Breast epithelium (tissue), 4 donors: ENCODE results near the gene PKHD1. TPM values are rescaled to one million over a fixed set of nuclear protein-coding genes. Genes with fewer than 3 reads are reported as not detected.

Experiments used
- DNase-seq, 2 donors: peaks; one replicate each; pipeline ENCODE4 v3.0.0-alpha.2; 2019; ENCODE audit warnings: low spot score in 2 of 2
- H3K27ac ChIP-seq, 2 donors: fragments of 200-600 bp; sonication (generic) in 1 of 2; one replicate each; pipeline ENCODE4 v1.5.1; 2016 to 2019; ENCODE audit warnings: mild to moderate bottlenecking in 1 of 2
- H3K27me3 ChIP-seq, 2 donors: fragments of 200-600 bp; sonication (generic) in 1 of 2; one replicate each; pipeline versions ENCODE4 v1.5.1 to v1.6.0; 2017 to 2019; ENCODE audit warnings: control low read depth in 1 of 2, mild to moderate bottlenecking in 1 of 2
- H3K36me3 ChIP-seq: fragments of 200-600 bp; one replicate; pipeline ENCODE4 v1.5.1; 2019
- H3K4me1 ChIP-seq, 2 donors: fragments of 200-600 bp; sonication (generic); one replicate each; pipeline ENCODE4 v1.5.1; 2016 to 2019; ENCODE audit warnings: control low read depth in 1 of 2
- H3K4me3 ChIP-seq, 3 donors: fragments of 200-600 bp; sonication (generic); 1 replicate in 2 of 3; 2 replicates in 1 of 3; pipeline ENCODE4 v1.5.1; 2016 to 2019; ENCODE audit warnings: mild to moderate bottlenecking in 3 of 3, moderate library complexity in 2 of 3
- H3K9me3 ChIP-seq, 2 donors: fragments of 200-600 bp; sonication (generic) in 1 of 2; one replicate each; pipeline ENCODE4 v1.5.1; 2016 to 2019; ENCODE audit warnings: control low read depth in 1 of 2
- CTCF ChIP-seq, 3 donors: fragments of 450-650 bp; IDR thresholded peaks; one replicate each; pipeline ENCODE4 v1.5.1; 2016 to 2017; ENCODE audit warnings: antibody characterized with exemption in 3 of 3, mild to moderate bottlenecking in 3 of 3, moderate library complexity in 3 of 3
- POLR2A ChIP-seq: fragments of 450-650 bp; IDR thresholded peaks from one replicate; pipeline ENCODE4 v1.6.1; 2016; ENCODE audit warnings: antibody characterized with exemption, mild to moderate bottlenecking, moderate library complexity
- POLR2AphosphoS5 ChIP-seq, 3 donors: sonication (generic); formaldehyde crosslinking; IDR thresholded peaks; one replicate each; pipeline ENCODE4 v1.6.1; 2017; ENCODE audit warnings: antibody characterized with exemption in 3 of 3
- intact Hi-C: fragments of 100-400 bp; cut with DNase I; formaldehyde crosslinking; loops from one replicate; pipeline ENCODE4 v1.15.1; 2023; ENCODE audit warnings: low total_unique reads
- total RNA-seq, 3 donors: library from RNA; depleted of rRNA; stranded (reverse); fragments of >200 nt; gene quantifications; one replicate each; pipeline ENCODE4 v1.1.0, GENCODE V29; 2016

Gene PKHD1, protein sequence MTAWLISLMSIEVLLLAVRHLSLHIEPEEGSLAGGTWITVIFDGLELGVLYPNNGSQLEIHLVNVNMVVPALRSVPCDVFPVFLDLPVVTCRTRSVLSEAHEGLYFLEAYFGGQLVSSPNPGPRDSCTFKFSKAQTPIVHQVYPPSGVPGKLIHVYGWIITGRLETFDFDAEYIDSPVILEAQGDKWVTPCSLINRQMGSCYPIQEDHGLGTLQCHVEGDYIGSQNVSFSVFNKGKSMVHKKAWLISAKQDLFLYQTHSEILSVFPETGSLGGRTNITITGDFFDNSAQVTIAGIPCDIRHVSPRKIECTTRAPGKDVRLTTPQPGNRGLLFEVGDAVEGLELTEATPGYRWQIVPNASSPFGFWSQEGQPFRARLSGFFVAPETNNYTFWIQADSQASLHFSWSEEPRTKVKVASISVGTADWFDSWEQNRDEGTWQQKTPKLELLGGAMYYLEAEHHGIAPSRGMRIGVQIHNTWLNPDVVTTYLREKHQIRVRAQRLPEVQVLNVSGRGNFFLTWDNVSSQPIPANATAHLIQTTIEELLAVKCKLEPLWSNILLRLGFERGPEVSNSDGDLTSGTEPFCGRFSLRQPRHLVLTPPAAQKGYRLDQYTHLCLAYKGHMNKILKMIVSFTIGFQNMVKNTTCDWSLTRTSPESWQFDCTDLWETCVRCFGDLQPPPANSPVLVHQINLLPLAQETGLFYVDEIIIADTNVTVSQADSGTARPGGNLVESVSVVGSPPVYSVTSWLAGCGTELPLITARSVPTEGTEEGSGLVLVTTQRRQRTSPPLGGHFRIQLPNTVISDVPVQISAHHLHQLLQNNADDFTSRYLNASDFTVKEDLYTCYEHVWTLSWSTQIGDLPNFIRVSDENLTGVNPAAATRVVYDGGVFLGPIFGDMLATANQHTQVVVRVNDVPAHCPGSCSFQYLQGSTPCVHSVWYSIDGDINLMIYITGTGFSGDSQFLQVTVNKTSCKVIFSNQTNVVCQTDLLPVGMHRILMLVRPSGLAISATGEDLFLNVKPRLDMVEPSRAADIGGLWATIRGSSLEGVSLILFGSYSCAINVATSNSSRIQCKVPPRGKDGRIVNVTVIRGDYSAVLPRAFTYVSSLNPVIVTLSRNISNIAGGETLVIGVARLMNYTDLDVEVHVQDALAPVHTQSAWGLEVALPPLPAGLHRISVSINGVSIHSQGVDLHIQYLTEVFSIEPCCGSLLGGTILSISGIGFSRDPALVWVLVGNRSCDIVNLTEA (N-terminal part only)
- total RNA-seq, result 1 to 10 TPM in 1 of 3 donors, under 1 TPM in 2; 0.44 to 1.1 (median 0.66) TPM

DNA sequence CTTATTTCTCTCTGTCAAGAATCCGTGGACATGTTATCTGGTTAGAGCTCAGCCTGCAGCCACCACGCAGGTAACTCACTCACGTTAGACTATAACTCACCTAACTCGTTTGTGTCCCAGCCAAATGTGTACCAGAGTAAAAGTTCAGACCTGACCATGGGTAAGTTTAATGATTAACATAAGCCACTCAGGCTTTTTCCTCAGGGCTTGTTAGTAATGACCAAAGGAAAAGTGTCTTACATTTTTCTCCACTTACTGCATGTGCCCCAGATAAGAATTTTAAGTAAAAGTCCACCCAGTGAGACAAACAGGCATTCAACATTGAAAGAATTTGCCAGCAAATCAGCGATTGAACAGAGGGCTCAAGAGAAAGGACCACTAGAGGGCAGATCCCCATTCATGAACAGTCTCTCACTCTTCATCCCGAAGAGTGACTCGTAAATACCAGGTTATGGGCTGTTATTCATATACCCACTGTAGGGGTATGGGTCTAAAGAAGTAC lies at the start of gene PKHD1:
PKHD1 (minus strand) TSS at position 116 of the 502 bp plus-strand sequence. CDS start 2,680 bp downstream, outside the sequence.
- no peak within 1 kb of the TSS for H3K4me3 ChIP-seq
- H3K4me1 ChIP-seq, result no peaks in the 10 kb centered on the region
- intact Hi-C loops, result no loop called here
- no peak within 1 kb of the TSS for H3K27ac ChIP-seq
- TF ChIP-seq POLR2A, result no peak
- no peak for TF ChIP-seq CTCF (IDR thresholded peaks at IDR 0.05)
- TF ChIP-seq POLR2AphosphoS5 (IDR thresholded peaks at IDR 0.05), result no peak
- H3K27me3 ChIP-seq, result no peaks in the 10 kb centered on the region
- H3K9me3 ChIP-seq, result no peaks in the 10 kb centered on the region
- H3K36me3 ChIP-seq, result no peaks in the 10 kb centered on the region
- no peak for DNase-seq

DNA sequence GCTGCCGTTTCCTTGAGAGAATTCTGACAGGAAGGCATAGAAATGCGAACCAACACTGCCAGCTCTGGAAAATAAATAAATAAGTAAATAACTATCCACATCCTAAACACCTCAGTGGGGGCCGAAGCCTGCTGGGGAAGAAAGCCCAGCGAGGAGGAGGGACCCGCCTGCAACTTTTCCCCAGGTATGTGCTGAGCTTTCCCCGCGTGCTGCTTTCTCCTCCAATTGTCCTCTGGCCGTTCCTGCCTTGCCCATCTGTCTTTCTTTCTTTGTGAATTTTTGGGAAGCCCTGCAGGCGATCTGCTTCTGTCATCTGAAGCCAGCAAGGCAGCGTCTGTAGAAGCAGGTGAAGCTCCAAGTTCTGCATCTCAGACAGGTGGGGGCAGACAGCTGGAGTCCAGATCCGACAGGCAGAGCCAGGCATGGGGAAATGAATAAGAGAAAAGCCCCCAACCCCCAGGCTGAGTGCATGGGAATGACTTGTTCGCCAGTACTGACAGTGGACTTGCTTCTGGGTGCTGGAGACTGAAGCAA lies 49.6 kb upstream of the PKHD1 start:
- DNase-seq, result no peak
- TF ChIP-seq POLR2A (no peak), CTCF (IDR thresholded peaks at IDR 0.05) (no peak), POLR2AphosphoS5 (IDR thresholded peaks at IDR 0.05) (no peak)
- Histone ChIP-seq H3K27me3 (no peaks in the 10 kb centered on the region), H3K9me3 (no peaks in the 10 kb centered on the region), H3K4me3 (no peak overlapping the region), H3K27ac (no peak overlapping the region), H3K36me3 (no peaks in the 10 kb centered on the region), H3K4me1 (no peaks in the 10 kb centered on the region)
- intact Hi-C loops, result no loop called here

GRCh38 chr6:52136055-52136454 lies 48.6 kb upstream of the PKHD1 start:
- Histone ChIP-seq H3K4me1 (no peaks in the 10 kb centered on the region), H3K27ac (no peak overlapping the region), H3K4me3 (no peak overlapping the region), H3K36me3 (no peaks in the 10 kb centered on the region), H3K9me3 (no peaks in the 10 kb centered on the region), H3K27me3 (no peaks in the 10 kb centered on the region)
- TF ChIP-seq POLR2A (no peak), POLR2AphosphoS5 (IDR thresholded peaks at IDR 0.05) (no peak), CTCF (IDR thresholded peaks at IDR 0.05) (no peak)
- DNase-seq, result no peak
- intact Hi-C loops, result no loop called here

DNA sequence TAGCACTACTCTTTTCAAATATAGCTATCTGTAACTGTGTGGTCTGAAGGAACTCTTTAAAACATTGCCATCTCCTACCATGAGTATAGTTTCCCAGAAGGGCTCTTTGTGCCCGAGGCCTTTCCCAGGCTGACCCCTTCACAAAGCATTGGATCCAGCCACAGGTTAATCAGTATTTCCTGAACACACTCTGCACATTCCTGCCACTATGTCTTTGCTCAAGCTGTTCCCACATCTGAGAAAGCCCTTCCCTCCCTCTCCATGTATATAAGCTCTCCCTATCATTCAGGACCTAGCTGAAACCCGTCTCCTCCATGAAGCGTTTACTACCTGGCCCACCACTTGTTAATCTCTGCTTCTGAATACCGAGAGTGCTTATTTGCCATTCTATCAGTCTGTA lies 47.8 kb upstream of the PKHD1 start:
- no peaks in the 10 kb centered on the region for H3K9me3 ChIP-seq
- intact Hi-C loops, result no loop called here
- TF ChIP-seq POLR2A (no peak), CTCF (IDR thresholded peaks at IDR 0.05) (no peak), POLR2AphosphoS5 (IDR thresholded peaks at IDR 0.05) (no peak)
- H3K36me3 ChIP-seq, result no peaks in the 10 kb centered on the region
- H3K4me3 ChIP-seq, result no peak overlapping the region
- H3K4me1 ChIP-seq, result no peaks in the 10 kb centered on the region
- no peak for DNase-seq
- no peak overlapping the region for H3K27ac ChIP-seq
- no peaks in the 10 kb centered on the region for H3K27me3 ChIP-seq
